Endodermal cell (in vitro differentiated cells): ENCODE data around the gene OPN3. TPM values are rescaled to one million over a fixed set of nuclear protein-coding genes. Genes with fewer than 3 reads are reported as not detected.

Source experiments
- DNase-seq: peaks from one replicate; pipeline ENCODE4 v3.0.0-alpha.2; 2017
- H3K27ac ChIP-seq: 2 replicates; pipeline ENCODE4 v1.5.1; 2013; ENCODE audit warnings: mild to moderate bottlenecking, low read depth, low read length, moderate library complexity
- H3K27me3 ChIP-seq: 2 replicates; pipeline ENCODE4 v1.6.1; 2013; ENCODE audit warnings: mild to moderate bottlenecking, low read length, moderate library complexity; ENCODE audit not compliant: insufficient read depth, control insufficient read depth, poor library complexity, severe bottlenecking
- H3K36me3 ChIP-seq: 2 replicates; pipeline ENCODE4 v1.7.0; 2013; ENCODE audit warnings: mild to moderate bottlenecking, low read length, moderate library complexity; ENCODE audit not compliant: control insufficient read depth, insufficient read depth
- H3K4me1 ChIP-seq: one replicate; pipeline ENCODE4 v1.7.0; 2013; ENCODE audit warnings: low read length; ENCODE audit not compliant: control insufficient read depth, insufficient read depth
- H3K4me3 ChIP-seq: 2 replicates; pipeline ENCODE4 v1.5.1; 2013; ENCODE audit warnings: mild to moderate bottlenecking, low read length, moderate library complexity
- H3K9ac ChIP-seq: 2 replicates; pipeline ENCODE4 v1.6.1; 2013; ENCODE audit warnings: mild to moderate bottlenecking, low read length, moderate library complexity; ENCODE audit not compliant: poor library complexity, severe bottlenecking; ENCODE audit errors: extremely low read depth
- H3K9me3 ChIP-seq: 2 replicates; pipeline ENCODE4 v1.6.1; 2013; ENCODE audit warnings: mild to moderate bottlenecking, low read length, moderate library complexity; ENCODE audit not compliant: control insufficient read depth
- H3K27ac Mint-ChIP-seq: 2 replicates; pipeline ENCODE4 v1.8.0; 2020; ENCODE audit warnings: mixed read lengths
- H3K27me3 Mint-ChIP-seq: 2 replicates; pipeline ENCODE4 v1.8.0; 2021; ENCODE audit warnings: mild to moderate bottlenecking, mixed read lengths; ENCODE audit not compliant: insufficient read depth
- H3K36me3 Mint-ChIP-seq: 2 replicates; pipeline ENCODE4 v1.8.0; 2020; ENCODE audit warnings: low read depth, mixed read lengths
- H3K4me1 Mint-ChIP-seq: 2 replicates; pipeline ENCODE4 v1.8.0; 2020; ENCODE audit warnings: mixed read lengths
- H3K4me3 Mint-ChIP-seq: 2 replicates; pipeline ENCODE4 v1.8.0; 2020; ENCODE audit warnings: mild to moderate bottlenecking, moderate library complexity, mixed read lengths
- H3K9me3 Mint-ChIP-seq: 2 replicates; pipeline ENCODE4 v1.8.0; 2020; ENCODE audit warnings: mild to moderate bottlenecking, mixed read lengths
- WGBS, 2 experiments: methylation state at CpG; one replicate each; pipeline versions ENCODE4 v1.1.5 to v1.1.7; 2013; ENCODE audit warnings: missing lambda C conversion rate in 2 of 2, mixed read lengths in 1 of 2; ENCODE audit not compliant: insufficient coverage in 1 of 2, insufficient read length in 1 of 2; 5-methylcytosine and 5-hydroxymethylcytosine counted together
- total RNA-seq, 2 donors: library from RNA; stranded (reverse); fragmentation: NEBNext Ultra II Directional in 1 of 2; extraction: Animal tissue kit (Norgen Biotek cat#: 25700) in 1 of 2; gene quantifications; 2 replicates in 1 of 2; 3 replicates in 1 of 2; pipeline ENCODE4 v1.2.1, GENCODE V29; 2021
- TF ChIP-seq, protein P1 (sequence below): fragments of 200-600 bp; sonication (generic); conservative IDR thresholded peaks from 2 replicates; pipeline ENCODE4 v1.5.0; 2021; ENCODE audit warnings: antibody characterized with exemption, mild to moderate bottlenecking

OPN3 gene
- total RNA-seq, 2 donors from 2014 or later, result 9.0 to 22.5 TPM

DNA sequence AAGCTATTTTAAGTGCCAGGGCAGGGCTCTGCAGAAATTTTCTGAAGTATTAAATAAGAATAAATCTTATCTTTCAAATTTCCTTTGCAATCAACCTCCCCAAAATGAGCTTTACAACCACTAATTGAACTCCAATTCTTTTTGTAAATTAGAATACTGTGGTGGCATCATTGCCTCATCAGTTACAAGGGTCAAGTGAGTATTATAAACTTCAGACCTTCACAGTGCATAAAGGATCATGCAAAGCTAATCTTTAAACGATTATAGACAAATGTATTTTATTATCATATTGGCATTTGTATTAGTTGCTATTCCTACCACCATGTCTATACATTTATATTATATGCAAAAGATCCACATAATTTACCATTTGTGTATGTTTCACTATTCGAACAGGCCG, 7.2 kb downstream of the OPN3 start:
- peaks cover 52% of the 10 kb centered on the region for H3K27me3 Mint-ChIP-seq
- 93% methylated on average over 3 of the region's 3 CpGs; no CpG with 5 or more reads in 1 of the 2 experiments for WGBS, 2 experiments

DNA sequence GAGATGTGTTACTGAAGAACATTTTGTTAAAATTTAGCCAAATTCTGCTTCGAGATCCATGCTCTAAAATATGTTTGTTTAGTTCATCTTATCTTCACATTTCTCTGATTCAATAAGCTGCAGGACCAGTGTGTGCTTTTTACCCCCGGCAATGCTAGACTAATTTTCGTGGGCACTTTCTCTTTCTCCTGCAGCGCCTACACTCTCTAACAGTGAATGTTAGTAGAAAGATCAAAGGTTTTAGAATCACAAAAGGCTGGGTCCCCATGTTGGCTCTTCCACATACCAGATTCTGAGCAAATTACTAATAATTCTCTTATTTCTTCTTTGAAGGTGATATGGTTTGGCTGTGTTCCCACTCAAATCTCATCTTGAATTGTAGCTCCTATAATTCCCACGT, 8.5 kb downstream of the OPN3 start:
- Histone ChIP-seq H3K27ac (no peak overlapping the region), H3K9me3 (no peaks in the 10 kb centered on the region), H3K9ac (no peak overlapping the region), H3K36me3 (no peaks in the 10 kb centered on the region), H3K4me3 (no peak overlapping the region), H3K4me1 (no peaks in the 10 kb centered on the region), H3K27me3 (peaks cover 51% of the 10 kb centered on the region)
- no peak overlapping the region for H3K27ac Mint-ChIP-seq
- 90% methylated on average over 5 of the region's 5 CpGs; no CpG with 5 or more reads in 1 of the 2 experiments for WGBS, 2 experiments
- H3K4me3 Mint-ChIP-seq, result no peak overlapping the region
- H3K4me1 Mint-ChIP-seq, result peaks cover 1% of the 10 kb centered on the region
- TF ChIP-seq, protein P1, sequence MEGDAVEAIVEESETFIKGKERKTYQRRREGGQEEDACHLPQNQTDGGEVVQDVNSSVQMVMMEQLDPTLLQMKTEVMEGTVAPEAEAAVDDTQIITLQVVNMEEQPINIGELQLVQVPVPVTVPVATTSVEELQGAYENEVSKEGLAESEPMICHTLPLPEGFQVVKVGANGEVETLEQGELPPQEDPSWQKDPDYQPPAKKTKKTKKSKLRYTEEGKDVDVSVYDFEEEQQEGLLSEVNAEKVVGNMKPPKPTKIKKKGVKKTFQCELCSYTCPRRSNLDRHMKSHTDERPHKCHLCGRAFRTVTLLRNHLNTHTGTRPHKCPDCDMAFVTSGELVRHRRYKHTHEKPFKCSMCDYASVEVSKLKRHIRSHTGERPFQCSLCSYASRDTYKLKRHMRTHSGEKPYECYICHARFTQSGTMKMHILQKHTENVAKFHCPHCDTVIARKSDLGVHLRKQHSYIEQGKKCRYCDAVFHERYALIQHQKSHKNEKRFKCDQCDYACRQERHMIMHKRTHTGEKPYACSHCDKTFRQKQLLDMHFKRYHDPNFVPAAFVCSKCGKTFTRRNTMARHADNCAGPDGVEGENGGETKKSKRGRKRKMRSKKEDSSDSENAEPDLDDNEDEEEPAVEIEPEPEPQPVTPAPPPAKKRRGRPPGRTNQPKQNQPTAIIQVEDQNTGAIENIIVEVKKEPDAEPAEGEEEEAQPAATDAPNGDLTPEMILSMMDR, result no peak
- H3K9me3 Mint-ChIP-seq, result no peaks in the 10 kb centered on the region
- H3K36me3 Mint-ChIP-seq, result peaks cover 28% of the 10 kb centered on the region
- no peak for DNase-seq
- peaks cover 39% of the 10 kb centered on the region for H3K27me3 Mint-ChIP-seq

More for the DNA sequence above, 7.2 kb downstream of the OPN3 start:
- no peak overlapping the region for H3K27ac ChIP-seq
- TF ChIP-seq, protein P1, result no peak
- H3K9ac ChIP-seq, result no peak overlapping the region
- H3K4me1 Mint-ChIP-seq, result peaks cover 8% of the 10 kb centered on the region
- peaks cover 30% of the 10 kb centered on the region for H3K36me3 Mint-ChIP-seq
- peaks cover 64% of the 10 kb centered on the region for H3K27me3 ChIP-seq
- H3K9me3 ChIP-seq, result no peaks in the 10 kb centered on the region
- no peaks in the 10 kb centered on the region for H3K36me3 ChIP-seq
- no peaks in the 10 kb centered on the region for H3K9me3 Mint-ChIP-seq
- no peak overlapping the region for H3K27ac Mint-ChIP-seq
- H3K4me3 ChIP-seq, result no peak overlapping the region
- H3K4me1 ChIP-seq, result no peaks in the 10 kb centered on the region
- H3K4me3 Mint-ChIP-seq, result no peak overlapping the region
- DNase-seq, result no peak

DNA sequence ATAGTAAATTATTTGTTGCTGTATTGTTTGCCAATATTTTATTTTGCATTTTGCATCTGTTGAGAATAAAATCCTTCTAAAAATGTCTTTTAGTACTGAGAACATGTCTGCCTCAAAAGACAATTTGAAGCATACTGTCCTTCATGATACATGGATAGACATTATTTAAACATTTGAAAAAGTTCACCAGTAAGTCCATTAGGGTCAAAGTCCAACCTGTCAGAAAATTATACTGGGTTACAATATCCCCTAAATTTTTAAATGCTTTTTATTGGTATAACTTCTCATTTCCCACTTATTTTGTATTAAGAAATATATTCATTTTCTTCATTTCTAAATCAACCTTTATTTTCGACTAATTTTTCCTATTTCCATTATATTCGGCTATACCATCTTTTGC, 9.3 kb downstream of the OPN3 start:
- H3K4me3 ChIP-seq, result no peak overlapping the region
- Mint-ChIP-seq H3K27me3 (peaks cover 35% of the 10 kb centered on the region), H3K4me3 (no peak overlapping the region), H3K4me1 (peaks cover 1% of the 10 kb centered on the region), H3K9me3 (no peaks in the 10 kb centered on the region), H3K36me3 (peaks cover 27% of the 10 kb centered on the region), H3K27ac (no peak overlapping the region)
- no peaks in the 10 kb centered on the region for H3K36me3 ChIP-seq
- H3K4me1 ChIP-seq, result no peaks in the 10 kb centered on the region
- H3K27me3 ChIP-seq, result peaks cover 43% of the 10 kb centered on the region
- no peak overlapping the region for H3K27ac ChIP-seq
- WGBS, 2 experiments, result 98% methylated on average over 2 of the region's 2 CpGs; no CpG with 5 or more reads in 1 of the 2 experiments
- no peak for DNase-seq
- TF ChIP-seq, protein P1, result no peak
- H3K9ac ChIP-seq, result no peak overlapping the region
- no peaks in the 10 kb centered on the region for H3K9me3 ChIP-seq
